Measurements from ENCODE around the gene TRIM16. TPM values are rescaled to one million over a fixed set of nuclear protein-coding genes. Genes with fewer than 3 reads are reported as not detected.
A peak's percentile ranks its signal among the peaks of the same experiment; 100 is the strongest.
"Not testable (repeated sequence)": the region's sequence is repeated elsewhere in the genome, so short reads cannot be mapped to it uniquely, and the experiment has no call there.

TRIM16 gene
- 19.0 and 47.9 TPM in 2 replicates for total RNA-seq (2014; rRNA removed; shearing (Covaris generic))

DNA sequence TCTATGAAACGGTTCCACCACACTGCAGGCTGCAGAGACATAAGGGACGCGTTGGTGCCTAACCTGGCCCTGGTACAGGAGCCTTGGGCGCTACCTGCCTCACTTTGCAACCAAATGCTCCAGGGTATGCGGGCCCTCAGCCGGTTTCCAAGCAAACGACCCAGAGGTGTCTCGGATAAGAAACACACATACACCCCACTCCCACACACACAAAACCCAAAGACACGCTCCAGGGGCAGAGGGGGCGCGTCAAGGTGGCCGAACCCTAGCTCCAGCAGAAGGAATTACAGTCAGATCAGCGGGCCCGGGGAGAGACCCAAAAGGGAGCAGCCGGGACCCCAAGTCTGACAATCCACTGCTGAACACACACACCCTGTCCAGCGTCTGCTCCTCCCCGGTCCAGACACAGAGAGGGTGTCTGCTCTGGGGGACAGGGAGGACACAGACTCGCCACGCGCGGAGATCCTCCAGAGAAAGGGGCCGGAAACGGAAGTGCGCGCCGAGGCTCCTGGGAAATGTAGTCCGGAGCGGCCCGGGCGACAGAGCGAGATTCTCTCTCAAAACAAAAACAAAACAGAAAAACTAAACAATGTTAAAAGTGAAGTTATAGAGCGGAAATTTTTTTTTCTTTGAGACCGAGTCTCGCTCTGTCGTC lies at the start of gene TRIM16:
Gene TRIM16 (minus strand): TSS at position 488 of the 655 bp plus-strand sequence. CDS start 32,702 bp downstream, outside the sequence.
- in situ Hi-C loops (cut with HindIII; ENCODE audit: low sequenced_read_pairs), result not testable (repeated sequence)
- peak; percentile 82 for DNase-seq (ENCODE audit: low spot score)

DNA sequence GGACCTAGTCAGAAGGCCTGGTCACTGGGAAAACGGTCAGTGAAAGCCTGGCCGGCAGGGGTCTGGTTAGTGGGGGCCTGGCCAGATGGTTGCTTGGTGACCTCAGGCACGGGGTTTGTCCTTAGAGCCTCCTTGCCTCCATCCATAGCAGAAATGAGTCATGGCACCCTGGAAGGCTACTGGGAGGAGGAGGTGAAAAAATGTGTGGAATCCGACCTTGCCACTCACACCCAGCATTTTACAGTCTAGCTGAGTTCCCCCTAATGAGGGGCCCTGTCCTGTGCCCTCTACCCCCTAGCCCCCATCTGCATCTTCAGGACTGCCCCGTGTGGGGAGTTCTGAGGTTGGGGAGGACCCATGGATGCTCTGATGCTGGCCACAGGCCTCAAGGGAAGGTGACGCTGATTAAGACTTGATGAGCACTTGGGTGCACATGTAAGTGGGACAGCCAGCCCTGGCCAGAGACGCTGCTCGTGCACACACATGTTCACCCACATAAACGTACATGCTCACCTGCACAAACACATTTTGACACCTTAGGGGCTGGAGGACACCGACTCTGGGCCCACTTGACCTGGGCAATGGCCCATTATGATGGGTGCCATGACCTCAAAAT lies 49.2 kb upstream of the TRIM16 start:
- in situ Hi-C loops (cut with HindIII; ENCODE audit: low sequenced_read_pairs), result not testable (repeated sequence)

DNA sequence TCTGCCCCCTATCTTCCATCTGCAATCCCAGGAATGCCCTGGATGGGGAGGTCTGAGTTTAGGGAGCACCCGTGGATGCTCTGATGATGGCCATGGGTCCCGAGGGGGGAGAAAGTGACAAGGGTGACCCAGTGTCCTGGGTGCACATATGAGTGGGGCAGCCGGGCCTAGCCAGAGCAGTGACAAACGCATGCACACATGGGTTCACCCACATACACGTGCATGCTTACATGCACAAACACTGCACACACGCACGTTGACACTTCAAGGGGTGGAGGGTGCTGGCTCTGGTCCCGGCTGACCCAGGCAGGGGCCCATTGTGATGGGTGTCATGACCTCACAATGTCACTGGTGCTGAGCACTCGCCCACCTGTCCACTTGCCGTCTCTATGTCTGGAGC lies 47.8 kb upstream of the TRIM16 start, which contains the start of gene TBC1D26:
Gene TBC1D26 (plus strand): TSS at position 384 of the 400 bp plus-strand sequence. CDS start 3,066 bp downstream, outside the sequence.
- not testable (repeated sequence) for DNase-seq (ENCODE audit: low spot score)

More for the DNA sequence above, 49.2 kb upstream of the TRIM16 start:
- DNase-seq (ENCODE audit: low spot score), result not testable (repeated sequence)

DNA sequence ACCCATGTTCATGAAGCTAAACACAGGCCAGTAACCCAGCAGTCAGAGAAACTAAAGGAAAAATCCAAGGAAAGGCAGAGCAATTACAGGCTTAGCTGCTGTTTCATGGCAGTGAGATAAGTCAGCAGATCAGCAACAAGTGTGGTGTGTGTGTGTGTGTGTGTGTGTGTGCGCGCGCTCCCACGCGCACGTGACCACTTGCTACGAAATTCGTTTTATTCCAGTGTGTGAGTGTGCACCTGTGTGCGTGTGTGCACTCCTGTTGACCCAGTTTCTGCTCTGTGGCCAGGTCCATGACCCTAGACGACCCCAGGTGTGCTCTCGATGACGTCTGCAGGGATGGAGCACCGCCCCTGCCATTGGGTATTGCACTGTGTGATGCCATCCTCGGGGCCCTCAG lies 46.4 kb upstream of the TRIM16 start:
- in situ Hi-C loops (cut with HindIII; ENCODE audit: low sequenced_read_pairs); DNase-seq (ENCODE audit: low spot score): not testable (repeated sequence)

More for the DNA sequence above, 47.8 kb upstream of the TRIM16 start, which contains the start of gene TBC1D26:
- in situ Hi-C loops (cut with HindIII; ENCODE audit: low sequenced_read_pairs), result not testable (repeated sequence)

DNA sequence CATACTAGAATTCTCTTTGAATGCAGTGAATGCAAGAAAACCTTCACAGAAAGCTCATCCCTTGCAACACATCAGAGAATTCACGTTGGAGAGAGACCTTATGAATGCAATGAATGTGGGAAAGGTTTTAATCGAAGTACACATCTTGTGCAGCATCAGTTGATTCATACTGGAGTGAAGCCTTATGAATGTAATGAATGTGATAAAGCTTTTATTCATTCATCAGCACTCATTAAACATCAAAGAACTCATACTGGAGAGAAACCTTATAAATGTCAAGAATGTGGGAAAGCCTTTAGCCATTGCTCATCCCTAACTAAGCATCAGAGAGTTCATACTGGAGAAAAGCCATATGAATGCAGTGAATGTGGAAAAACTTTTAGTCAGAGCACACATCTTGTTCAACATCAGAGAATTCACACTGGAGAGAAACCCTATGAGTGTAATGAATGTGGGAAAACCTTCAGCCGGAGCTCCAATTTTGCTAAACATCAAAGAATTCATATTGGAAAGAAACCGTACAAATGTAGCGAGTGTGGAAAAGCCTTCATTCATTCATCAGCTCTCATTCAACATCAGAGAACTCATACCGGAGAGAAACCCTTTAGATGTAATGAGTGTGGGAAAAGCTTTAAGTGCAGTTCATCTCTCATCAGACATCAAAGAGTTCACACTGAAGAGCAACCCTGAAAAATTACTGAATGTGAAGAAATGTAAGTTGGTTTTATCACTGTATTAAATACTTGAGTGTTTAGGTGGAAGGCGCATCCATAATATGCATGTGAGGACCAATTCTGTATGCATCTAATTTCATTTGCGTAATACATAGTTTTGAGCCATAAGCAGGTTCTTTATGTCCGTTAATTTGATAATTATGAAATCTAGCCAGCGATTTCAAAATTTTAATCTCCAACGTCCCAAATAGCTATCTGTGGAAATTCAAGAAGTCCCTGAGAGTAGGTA lies 32.8 kb upstream of the TRIM16 start:
- in situ Hi-C loops (cut with HindIII; ENCODE audit: low sequenced_read_pairs), result not testable (repeated sequence)

DNA sequence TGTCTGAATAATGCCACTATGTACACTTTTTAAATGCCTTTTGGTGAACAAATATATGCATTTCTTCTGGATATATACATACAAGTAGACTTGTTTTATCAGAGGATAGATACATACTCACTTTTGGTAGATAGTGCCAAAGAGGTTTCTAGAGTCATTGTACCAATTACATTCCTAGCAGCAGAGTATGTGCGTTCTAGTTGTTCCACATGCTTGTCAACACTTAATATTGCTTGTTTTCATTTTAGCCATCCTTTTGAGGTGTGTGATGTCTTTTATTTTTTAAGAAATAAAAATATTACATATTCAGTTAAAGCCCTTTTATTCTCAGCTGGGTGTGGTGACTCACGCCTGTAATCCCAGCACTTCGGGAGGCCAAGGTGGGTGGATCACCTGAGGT lies 24.8 kb upstream of the TRIM16 start:
- in situ Hi-C loops (cut with HindIII; ENCODE audit: low sequenced_read_pairs); DNase-seq (ENCODE audit: low spot score): not testable (repeated sequence)

More for the DNA sequence above, 32.8 kb upstream of the TRIM16 start:
- DNase-seq (ENCODE audit: low spot score), result not testable (repeated sequence)

DNA sequence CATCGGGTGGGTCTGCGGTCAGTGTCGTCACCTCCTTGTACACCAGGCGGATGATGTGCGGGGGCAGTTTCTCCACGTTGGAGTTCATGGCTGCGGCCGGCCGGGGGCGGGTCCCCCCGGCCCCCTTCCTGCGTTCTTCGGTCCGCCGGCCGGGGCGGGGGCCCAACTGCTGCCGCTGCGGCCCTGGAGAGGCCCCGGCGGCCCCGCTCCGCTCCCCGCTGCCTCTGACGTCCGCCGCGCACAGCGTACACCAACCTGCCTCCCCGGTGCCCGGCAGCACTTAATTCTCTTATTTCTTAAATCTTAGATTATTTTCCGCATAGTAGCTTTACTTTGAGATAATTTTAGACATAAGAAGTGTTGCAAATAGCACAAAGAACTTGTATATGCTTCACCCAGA lies 20.7 kb upstream of the TRIM16 start:
- in situ Hi-C loops (cut with HindIII; ENCODE audit: low sequenced_read_pairs); DNase-seq (ENCODE audit: low spot score): not testable (repeated sequence)

DNA sequence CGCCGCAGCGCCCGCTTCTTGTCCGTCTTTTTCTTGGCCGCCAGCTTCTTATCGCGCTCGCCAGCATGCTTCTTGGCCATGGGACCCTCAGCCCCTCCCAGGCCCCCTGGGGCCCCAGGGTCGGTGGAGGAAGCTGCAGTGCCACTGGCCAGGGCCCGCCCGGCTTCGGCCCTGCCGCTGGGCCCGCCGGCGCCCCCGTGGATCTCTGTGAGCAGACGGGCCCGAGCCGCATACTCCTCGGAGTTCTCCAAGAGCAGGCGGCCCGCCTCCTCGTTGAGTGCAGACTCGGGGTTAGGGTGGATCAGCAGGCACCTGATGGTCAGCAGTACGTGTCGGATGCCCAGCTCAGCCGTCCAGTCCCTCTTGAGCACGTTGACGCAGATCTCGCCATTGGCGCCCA lies 20.1 kb upstream of the TRIM16 start:
- DNase-seq (ENCODE audit: low spot score); in situ Hi-C loops (cut with HindIII; ENCODE audit: low sequenced_read_pairs): not testable (repeated sequence)

DNA sequence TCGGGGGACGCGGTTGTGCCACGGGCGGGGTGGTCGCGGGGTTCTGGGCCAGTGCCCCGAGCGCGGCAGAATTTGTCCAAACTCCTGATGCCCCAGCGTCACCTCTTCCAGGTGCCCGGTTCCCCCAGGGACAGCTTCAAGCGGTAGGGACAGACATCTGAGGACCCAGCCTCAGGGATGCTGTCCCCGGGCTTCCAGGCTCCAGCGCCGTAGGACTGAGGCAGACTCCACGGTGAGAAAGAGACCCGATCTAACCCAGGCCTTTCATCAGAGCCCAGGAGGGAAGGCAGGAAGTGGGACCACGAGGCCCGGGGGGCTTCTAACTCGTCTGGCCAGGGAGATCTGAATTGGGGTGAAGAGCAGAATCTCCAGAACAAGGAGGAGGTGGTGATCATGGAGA lies 15.8 kb upstream of the TRIM16 start:
- peak; percentile 4 for DNase-seq (ENCODE audit: low spot score)
- in situ Hi-C loops (cut with HindIII; ENCODE audit: low sequenced_read_pairs), result not testable (repeated sequence)

DNA sequence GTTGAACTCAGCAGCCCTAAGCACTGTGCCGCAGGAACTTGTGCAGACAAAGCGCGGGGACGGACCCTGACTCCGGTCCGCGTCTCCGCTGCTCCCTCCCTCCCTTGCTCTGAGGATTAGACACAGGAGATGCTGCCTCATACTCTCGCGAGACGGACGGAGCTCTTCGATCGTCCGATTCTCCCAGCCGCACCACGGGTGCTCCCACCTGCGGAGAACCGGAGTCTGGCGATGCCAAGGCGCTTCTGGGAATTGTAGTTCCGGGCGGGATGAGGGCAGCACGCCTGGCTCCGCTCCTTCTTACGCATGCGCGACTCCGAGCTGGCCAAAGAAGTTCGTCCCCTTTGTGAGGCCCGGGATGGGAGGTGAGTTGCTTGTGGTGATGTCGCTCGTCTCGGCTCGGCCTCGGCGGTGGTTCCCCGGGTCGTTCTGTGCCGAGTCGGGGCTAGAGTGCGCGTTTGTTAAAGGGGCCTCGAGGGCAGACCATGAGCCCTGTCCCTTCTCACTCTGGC lies 15.4 kb upstream of the TRIM16 start, which contains the start of gene ZNF286A:
Gene ZNF286A (plus strand): TSS at position 340 of the 512 bp plus-strand sequence. CDS start 578 bp downstream, outside the sequence.
- DNase-seq (ENCODE audit: low spot score), result peak; percentile 99
- in situ Hi-C loops (cut with HindIII; ENCODE audit: low sequenced_read_pairs), result not testable (repeated sequence)

DNA sequence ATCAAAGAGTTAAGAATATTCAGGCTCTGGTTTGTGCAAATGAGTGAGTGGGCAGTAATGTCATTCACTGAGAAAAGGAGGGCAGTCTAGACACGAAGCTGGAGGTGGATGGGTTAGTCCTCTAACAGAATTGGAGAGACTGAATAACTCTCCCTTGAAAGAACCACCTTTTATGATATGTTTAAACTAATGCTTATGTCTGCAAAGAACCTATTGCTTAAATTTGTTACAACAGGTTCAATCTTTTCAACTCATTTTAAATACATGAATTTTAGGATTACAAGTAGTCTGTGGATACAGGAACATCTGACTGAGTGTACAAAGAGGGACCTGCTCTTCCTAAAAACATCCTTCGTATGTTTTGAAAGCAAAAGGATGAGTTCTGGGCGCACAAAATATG lies 14.9 kb upstream of the TRIM16 start:
- peak; percentile 32 for DNase-seq (ENCODE audit: low spot score)
- in situ Hi-C loops (cut with HindIII; ENCODE audit: low sequenced_read_pairs), result not testable (repeated sequence)

DNA sequence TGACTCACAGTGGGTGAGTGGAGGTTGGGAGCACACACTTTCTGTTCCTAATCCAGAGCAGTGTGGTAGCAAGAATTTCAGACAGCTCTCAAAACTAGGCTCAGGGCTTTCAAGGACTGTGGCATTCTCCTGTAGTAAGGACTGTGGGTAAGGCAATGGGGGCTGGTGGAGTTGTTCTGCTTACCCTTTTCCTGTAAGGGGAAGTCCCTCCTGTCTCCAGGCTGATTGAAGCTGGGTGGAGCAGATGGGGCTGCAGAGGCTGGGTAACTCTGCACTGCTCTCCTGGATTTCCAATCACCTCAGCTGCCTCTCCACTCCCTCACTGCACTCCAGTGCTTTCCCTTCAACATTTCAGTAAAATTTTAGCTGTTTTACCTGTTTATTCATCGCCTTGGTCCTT lies 3.4 kb upstream of the TRIM16 start:
- DNase-seq (ENCODE audit: low spot score); in situ Hi-C loops (cut with HindIII; ENCODE audit: low sequenced_read_pairs): not testable (repeated sequence)

DNA sequence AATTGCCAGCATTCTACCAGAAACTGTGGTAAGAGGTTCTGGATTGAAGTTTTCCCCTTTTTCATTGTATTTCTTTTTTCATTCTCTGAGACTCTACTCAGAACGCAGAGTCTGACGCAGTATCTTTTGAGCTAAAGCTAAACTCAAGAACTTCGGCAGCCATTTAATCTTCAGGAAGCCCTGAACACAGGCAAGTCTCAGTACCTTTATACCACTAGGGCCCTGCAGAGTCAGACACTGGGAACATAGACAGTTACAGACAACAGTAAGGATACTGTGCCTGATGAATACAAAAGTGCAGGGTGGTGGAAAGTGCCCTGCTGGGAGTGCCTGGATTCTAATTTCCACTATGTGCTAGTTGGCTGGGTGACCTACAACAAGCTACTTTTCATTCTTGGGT lies 976 bp downstream of the TRIM16 start:
- DNase-seq (ENCODE audit: low spot score); in situ Hi-C loops (cut with HindIII; ENCODE audit: low sequenced_read_pairs): not testable (repeated sequence)

DNA sequence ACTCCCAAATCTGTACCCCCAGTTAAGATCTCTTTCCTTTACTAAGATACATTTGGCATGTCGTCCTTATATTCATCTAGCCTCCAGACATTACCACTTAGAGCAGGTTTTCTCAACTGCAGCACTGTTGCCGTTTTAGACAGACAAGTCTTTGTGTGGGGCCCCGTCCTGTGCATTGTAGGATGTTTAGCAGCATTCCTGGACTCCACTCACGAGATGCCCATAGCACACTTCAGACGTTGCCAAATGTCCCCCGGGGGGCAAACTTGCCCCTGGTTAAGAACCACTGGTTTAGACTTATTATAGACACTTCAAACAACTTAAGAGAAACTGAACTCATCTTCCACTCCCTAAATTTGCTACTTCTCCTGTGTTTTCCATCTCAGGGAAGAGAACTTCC lies 8.1 kb downstream of the TRIM16 start:
- DNase-seq (ENCODE audit: low spot score); in situ Hi-C loops (cut with HindIII; ENCODE audit: low sequenced_read_pairs): not testable (repeated sequence)

DNA sequence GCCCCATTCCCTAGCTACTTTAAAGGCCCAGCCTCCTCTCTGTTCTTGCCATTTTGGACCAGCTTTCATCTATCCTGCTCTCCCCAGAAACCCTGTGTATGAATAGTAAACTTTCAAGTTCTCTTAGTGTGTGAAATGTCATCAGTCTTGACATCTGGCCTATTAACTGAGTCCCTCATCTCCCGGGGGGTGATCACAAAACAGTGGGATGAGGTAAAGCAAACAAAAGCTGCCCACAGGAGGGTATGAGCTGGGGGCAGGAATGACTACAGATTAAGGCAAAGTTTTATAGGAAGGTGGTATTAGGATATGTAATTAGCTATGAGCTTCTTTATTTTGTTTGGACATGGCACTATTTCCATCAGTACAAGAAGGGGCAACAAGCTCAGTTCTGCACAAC lies 9.5 kb downstream of the TRIM16 start:
- DNase-seq (ENCODE audit: low spot score), result not testable (repeated sequence)

DNA sequence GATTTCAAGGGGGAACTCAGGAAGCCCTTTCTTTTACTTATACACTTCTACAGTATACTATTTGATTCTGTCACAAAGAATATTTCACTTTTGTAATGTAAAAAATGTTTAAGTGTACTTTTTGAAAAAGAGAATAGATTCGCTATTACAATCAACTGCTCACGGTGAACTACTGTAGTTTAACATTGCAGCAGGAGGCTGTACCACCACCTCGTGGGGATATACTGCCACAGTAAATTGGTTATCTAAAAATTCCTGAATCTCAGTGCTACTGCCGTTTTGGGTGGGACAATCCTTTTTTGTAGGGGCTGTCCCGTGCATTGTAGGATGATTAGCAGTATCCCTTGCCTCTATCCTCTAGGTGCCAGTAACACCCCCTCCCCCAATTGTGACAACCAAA lies 14.6 kb downstream of the TRIM16 start:
- in situ Hi-C loops (cut with HindIII; ENCODE audit: low sequenced_read_pairs); DNase-seq (ENCODE audit: low spot score): not testable (repeated sequence)

More for the DNA sequence above, 9.5 kb downstream of the TRIM16 start:
- in situ Hi-C loops (cut with HindIII; ENCODE audit: low sequenced_read_pairs), result not testable (repeated sequence)

DNA sequence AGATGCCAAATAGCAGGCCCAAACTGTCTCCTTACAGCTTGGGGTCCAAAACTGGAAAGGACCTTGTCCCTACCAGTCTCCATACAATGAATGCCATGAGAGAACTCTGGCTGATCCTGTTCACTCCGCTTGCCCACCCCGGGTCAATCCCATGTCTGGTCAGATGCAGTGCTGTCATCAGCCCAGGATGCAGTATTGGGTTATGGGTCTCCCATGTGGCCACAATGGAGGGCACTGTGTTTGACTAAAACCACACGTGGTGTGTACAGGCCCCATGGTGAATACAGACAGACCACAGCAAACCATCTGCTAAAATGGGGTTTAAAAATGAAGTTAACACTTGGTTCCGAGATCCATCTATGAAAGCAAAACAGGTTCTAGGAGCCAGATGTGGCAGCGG lies 20.4 kb downstream of the TRIM16 start:
- in situ Hi-C loops (cut with HindIII; ENCODE audit: low sequenced_read_pairs), result no loop called here
- DNase-seq (ENCODE audit: low spot score), result no peak

DNA sequence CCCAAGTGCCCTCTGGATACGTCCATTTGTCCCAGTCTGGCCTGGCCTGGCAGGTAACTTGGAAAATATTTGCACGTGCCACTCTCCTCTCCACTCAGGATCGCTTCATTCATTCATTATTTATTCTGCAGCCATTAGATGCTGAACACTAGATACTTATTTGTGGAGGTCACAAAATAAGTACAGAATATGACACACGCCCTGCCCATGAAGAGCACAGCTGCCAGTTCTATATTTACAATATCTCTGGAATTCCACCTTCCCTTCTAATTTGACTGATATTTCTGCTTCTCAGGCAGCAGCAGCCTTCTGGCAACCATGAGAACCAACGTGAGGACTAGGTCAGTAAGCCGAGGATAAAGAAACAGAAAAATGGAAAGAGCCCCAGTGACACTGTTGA lies 20.9 kb downstream of the TRIM16 start:
- in situ Hi-C loops (cut with HindIII; ENCODE audit: low sequenced_read_pairs), result no loop called here
- no peak for DNase-seq (ENCODE audit: low spot score)

DNA sequence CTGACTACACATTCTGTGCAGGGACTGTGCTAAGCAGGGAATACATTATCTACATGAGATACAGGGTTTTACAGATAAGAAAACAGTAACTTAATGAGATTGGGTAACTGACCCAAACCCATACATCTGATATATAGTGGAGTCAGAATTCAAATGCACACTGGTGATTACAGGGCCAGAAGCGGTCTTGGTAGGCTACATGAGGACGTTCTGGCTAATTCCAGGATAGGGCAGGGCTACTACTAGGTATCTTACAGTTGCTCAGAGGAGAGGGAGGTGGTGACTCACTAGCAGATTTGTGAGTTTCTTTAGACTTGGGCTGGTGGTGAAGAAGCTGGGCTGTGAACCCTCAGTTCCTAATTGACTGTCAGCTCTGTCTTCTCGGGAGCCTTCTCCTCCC lies 21.4 kb downstream of the TRIM16 start:
- DNase-seq (ENCODE audit: low spot score), result no peak

More for the DNA sequence above, 21.4 kb downstream of the TRIM16 start:
- in situ Hi-C loops (cut with HindIII; ENCODE audit: low sequenced_read_pairs), result no loop called here
